ENCODE results near the gene SOS1.

SOS1 gene

DNA sequence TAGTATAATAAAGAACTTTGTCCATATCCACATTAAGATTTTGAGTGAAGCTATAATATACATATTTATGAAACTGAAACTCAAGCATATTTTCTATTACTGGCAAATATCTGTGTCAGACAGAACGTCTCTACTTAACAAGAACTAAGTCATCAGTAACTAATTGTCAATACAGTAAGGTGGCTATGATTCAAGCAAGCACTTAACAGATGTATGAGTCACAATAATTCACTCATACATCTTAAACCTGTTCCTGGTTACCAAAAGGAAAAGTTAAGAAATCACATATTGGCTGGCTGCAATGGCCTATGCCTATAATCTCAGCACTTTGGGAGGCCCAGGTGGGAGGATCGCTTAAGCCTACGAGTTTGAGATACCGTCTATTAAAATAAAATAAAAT lies 96.0 kb downstream of the SOS1 start:
- peak; percentile 26 for DNase-seq

DNA sequence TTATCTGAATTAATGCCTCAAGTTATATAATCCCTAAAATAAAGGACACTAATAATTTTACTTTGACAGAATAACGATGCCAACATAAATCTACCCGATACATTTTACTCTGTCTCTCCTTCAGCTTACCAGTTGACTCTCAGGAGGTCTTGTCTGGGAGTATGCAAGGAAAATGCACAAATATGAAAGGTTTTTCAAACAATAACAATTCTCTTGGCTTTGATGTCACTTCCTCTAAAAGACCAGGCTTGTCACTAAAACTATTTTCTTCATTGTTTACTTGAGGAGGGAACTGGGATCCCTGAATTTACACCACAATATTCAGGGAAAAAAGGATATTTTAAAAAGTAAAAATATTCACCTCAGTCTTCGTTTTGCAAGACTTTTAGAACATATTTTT lies 97.2 kb downstream of the SOS1 start:
- no peak for DNase-seq

DNA sequence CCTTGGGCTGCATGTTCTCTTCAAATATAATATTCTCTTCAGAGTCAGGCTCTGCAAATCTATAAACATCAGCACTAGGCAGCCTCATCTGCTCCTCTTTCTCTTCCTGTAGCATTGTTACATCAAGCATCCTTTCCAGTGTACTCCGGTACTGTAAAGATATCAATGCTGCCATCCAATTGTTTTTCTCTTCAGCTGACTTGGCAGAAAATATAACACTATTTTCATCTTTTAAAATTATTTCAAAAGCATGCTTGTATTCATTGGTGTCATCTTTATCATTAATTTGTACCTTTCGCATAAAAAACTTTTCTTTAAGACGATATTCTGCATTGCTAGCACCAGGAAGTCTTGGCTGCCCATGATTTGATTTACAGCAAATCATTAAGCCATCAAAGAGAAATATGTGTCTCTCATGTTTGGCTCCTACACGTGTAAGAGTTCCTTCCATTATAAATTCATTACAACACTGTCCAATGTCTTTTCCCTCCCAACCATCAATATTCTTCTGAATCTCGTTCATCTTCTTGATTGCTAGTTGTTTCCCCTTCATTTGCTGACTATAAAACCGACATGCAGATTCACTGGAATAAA lies 98.1 kb downstream of the SOS1 start:
- DNase-seq: no peak

DNA sequence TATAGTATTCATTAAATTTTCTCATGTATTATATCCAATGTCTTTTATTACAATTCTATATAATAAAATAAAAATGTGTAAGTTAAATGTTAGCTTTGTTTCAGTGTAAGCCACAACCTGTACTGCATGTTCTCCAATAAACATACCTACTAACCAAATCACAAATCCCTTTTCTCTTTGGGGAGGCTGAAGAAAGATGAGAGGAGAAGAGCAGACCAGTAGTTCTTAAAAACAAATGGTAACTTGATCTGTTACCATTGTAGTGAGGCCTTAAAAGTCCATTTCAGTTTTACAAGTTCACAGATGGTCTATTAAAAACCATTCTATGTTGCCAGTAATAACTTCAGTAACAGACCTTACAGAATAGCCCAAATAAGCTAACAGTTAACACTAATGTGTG lies 100.5 kb downstream of the SOS1 start:
- no peak for DNase-seq

DNA sequence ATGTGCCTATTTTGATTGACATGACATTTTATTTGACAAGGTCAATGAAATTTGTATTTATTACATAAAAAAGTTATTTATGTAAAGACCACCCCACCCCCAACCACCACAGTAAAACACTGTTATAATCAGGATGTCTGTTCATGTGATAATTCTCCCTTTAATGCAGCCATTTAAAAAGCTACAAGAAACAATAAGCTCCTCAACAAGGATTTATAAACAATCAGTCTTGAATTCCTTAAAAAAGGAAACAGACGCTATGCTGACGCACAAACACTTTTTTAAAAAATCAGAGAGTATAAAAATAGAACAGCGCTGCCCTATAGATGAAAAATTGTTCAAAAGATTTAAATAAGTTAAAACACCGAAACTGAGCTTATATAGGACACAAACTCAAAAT lies 102.2 kb downstream of the SOS1 start:
- no peak for DNase-seq

DNA sequence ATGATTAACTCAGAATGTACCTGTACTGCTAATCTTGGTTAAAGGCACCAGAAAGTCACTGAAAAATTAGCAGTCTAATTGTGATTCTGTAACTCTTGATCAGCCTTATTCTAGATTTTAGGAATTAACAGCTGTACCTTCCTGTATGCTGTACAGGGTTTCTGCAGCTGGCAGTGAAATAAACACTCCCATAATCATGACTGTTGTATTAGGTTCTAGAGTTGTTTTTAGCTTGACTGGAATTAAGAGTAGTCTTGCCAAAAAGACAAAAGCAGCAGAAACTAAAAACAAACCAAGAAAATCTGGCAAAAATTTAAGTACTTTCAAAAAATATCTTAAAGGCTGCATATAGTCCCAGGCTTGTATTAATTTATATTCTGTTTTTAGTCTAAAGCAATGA lies 103.5 kb downstream of the SOS1 start:
- DNase-seq: no peak

DNA sequence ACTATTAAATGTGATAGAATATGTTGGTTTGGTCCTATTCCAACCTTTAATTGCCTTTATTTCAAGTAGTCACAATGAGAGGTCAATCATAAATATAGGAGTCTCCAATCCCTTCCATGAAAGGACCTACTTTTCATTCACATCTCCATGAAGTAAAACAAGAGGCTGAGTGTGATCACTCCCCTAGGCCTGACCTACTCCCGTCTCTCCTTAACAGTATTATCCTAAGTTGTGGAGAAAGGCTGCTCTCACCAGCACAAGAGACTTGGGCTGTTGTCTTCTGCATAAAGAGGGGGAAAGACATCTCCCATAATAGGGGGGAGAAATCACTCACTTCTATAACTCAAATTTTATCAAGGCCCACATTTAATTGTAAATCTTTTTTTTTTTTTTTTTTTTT lies 105.4 kb downstream of the SOS1 start:
- DNase-seq: no peak

DNA sequence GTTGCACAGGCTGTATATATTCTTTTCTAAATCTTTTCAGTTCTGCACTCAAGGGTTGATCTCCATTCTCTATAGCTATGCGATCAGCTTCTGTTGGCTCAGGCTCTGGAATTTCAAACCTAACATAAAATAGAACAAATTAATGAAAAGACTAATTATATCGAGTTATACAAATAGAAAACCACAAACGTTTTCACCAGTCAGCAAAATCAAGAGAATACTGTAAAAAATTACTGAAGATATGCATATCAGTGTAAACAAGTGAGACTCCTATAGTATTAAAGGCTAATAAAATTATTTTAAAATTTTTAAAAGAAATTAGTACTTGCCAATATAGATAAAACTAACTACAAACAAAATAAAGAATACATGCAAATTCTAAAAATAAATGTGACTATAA lies 107.0 kb downstream of the SOS1 start:
- no peak for DNase-seq

DNA sequence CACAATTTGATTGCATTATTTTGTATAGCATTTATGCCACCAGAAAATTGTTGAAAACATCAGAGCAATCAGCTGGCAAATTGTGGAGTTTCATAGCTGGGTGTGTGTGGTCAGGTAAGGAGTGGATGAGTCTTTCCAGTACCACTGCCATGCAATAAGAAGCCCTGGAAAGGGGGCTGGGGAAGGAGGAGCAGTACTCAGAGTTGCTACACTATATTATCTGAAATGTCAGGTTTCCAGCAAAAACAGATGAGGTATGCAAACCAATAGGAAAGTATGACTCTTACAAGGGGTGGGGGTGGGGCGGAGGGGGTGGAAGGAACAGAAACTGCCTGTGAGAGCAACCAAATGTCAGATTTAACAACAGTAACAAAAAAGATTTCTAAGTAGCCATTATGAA lies 112.2 kb downstream of the SOS1 start:
- DNase-seq: peak; percentile 9

DNA sequence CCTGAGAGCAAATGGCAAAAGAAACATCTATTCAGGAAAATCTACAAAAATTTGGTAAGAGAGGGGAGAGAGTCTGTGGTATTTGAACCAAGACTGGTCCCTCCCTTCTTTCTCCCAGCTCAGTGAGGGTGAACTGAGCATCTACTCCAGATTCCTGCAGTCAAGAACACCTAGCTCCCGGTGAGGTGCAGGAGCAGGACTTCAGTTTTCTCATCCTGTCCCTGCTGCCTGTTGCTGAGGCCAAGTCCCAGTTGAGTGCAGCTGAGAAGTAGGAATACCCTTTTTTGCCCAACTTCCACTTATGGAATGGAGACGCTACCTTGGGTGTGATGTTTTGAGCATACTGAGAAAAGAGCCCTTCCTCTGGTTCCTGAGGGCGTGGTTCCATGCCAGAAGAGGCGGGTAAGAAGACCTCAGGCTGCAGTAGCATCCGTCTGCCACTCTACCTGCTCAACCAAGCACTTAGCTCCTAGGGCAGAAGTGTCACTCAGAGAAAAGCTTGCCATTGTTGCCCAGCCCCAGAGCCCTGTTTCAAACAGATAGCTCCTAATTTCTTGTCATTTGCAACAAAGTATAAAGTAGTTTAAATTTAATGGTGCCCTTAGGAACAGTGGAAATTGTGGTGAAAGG lies 112.9 kb downstream of the SOS1 start:
- no peak for DNase-seq

DNA sequence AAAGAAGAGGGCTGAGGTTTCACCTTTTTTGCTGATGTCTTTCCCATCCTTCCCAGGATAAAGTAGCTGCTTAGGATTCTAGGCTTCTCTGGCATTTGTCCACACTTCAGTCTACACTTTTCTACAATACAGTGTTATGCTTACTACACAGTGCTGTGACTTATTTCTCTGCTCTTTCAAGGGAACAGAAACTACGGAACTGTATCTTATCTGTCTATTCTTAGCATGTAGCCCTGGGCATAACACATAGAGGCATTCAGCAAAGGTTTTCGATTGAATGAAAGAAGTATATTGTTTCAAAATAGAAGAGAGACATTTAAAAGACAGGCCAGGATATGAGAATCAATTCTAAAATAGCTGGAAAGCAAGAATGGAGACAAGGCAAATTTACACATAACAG lies 120.3 kb downstream of the SOS1 start:
- DNase-seq: no peak

DNA sequence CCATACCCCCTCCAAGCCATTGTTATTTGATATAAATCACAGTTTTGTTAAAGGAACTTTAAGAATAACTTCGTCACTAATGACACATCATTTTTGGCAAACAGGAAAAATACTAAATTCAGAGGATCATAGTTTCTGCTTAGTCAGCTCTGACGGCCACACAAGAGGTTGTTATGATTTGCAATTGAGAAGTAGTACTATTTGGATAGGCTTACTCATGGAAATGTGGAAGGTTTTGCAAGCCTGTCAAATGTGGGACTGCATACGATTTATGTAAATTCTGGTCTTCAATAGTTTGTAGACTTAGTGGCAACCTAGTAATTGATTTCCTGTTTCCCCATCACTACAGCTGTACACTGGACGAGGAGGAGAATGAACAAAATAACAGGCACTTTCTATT lies 123.1 kb downstream of the SOS1 start:
- peak; percentile 94 for DNase-seq

DNA sequence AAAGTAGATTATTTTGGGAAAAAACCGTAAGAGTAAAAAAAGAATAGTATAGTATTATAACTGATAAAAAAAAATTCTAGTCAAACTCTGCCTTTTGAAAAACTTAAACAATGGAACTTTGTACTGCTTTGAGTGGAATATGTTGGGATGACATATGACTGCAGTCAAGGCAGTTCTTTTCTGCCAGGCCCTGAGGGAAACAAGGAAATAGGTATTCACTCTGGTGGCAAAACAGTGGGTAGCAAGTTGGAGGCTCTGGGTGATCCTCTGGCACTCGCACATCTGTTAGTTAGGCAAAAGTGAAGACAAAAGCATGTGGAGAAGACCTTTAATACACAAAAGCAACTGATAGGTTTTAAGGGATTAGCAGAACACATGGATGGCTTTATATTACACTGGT lies 129.0 kb downstream of the SOS1 start:
- no peak for DNase-seq

DNA sequence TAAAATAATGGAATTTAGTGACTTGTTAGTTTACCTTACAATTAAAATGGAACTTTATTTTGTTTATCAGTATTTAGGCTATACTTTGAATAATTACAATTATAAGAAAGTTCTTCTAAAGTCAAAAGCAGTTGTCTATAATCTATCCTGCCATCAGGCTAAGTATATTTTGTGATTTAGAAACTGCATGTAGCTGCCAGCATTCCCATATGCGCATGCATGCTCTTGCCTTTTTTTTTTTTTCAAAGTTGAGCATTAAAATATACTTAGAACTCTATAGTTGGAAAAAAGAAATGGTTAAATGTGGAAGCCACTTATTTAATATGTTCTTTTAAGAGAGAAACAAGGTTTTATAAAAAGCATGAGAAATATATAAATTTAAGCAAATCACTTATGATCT lies 132.1 kb downstream of the SOS1 start:
- no peak for DNase-seq

DNA sequence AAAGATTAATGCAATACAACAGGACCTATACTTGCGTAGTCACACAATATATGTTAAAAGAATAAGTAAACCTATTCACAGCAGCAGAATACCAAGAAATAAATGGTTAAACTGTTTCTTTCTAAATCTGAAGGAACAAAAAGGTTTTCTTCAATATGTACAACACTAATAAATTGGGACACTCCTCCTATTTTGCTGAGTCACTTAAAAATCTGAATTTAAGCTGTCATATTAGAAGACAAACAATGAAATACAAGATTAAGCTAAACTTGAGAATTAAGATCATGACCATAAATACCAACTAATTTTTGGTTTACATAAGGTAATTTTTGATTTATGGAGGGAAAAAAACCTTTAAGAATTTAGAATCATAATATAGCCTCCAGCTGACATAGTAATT lies 138.4 kb downstream of the SOS1 start:
- DNase-seq: no peak

DNA sequence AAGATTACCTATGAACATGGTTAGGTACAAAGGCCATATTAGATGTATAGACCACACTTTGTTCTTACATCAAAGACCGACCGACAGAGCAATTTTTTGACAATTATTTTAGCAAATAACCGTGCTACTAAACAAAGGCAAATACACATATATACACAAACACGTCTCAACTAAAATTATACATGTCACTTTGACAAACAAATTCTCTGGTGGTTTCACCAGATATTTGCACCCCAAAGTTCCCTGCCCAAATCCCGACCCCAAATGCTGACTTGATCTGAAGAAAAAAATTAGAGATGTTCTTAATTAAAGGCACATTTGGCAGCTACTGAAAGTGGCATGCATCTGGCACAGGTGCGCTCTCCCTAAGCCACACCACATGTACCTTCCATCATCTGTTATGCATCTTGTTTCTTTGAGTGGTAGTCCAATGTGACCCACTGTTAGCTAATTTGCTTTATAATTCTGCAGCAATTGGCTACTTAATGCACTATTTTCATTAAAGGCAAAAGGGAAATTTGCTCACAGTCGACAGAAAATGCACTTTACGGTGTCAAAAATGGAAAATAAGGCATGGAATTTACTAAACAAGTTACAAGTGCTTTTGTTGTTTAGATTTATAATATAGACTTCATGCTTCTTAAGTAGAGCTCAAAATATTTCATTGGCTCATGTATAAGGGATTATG lies 139.0 kb downstream of the SOS1 start:
- no peak for DNase-seq

DNA sequence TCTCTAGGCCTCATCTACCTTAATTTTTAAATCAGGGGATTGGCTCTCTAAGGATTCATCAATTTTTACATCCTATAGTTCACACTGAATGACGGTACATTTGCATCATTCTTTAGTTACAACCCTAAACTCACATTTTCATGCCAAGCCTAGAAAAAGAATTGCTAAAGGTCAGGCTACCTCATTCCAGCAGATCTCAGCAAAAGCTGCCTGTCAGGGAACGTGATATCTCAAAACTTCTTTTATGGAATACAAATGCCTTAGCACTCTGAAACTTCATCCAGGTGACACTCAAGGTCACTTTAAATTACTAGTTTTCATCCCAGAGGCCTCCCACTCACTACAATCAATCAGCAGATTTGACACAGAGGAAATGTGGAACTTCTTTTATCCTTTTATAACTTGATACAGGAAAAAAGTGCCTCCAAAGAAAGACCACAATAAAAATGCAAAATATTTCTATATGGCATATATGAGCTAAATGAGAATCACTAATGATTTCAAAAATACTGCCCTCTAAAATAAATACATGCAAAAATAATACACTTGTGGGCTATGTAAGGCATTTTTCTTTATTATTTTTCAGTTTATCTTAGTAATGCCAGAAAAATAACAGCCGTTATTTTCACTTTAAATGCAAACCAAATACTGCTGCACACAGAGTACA lies 139.7 kb downstream of the SOS1 start:
- no peak for DNase-seq

DNA sequence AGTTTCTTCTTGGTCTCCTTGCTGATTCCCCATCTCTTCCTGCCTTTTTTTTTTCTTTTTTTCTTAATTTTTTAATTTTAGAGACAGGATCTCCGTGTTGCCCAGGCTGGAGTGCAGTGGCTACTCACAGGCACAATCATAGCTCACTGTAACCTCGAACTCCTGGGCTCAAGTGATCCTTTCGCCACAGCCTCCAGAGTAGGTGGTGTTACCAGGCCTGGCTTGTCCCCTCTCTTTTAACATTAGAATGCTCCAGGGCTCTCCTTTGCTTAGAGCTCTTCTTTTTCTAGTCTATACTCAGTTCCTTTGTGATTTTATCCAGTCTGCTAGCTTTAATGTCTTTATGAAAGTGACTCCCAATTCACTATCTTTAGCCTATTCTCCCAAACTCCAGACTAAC lies 141.9 kb downstream of the SOS1 start:
- no peak for DNase-seq

DNA sequence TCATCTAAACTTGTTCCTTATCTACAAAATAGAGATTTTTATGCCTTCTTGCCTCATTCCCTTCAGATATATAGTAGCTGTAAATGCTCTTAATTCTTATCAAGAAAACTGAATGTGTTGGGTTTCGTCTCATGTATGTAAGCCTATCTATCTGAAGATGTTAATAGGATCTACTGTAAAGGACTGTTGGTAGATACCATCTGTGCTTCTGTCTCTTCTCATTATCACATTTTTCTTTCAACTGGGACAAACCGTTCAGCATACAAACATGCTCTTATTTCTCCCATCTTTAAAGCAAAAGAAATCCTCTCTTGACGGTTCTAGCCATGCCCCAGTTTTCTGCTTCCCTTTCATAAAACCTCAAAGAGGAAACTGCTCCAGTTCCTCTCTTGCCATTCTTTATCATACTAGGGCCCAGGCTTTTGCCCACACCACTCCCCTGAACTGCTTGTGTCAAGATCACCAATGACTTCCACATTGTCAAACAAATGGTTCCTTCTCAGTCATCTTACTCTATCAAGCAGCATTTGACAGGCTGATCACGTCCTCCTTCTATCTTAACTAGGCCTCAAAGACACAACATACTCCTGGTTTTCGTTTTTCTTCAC lies 142.5 kb downstream of the SOS1 start:
- DNase-seq: no peak

DNA sequence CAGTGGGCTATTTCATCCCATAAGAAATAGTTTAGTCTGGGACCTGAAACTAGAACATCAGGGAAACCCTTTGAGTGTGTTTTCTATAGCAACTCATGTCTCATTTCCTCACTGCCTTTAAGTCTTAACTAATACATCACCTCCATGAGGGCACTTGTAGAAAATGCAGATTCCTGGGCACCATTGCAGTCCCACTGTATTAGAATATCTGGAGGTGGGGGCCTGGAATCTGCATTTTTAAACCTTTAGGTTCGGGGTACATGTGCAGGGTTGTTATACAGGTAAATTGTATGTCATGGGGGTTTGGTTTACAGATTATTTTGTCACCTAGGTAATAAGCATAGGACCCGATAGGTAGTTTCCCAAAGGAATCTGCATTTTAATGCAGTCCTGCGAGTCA lies 143.8 kb downstream of the SOS1 start:
- DNase-seq: no peak

DNA sequence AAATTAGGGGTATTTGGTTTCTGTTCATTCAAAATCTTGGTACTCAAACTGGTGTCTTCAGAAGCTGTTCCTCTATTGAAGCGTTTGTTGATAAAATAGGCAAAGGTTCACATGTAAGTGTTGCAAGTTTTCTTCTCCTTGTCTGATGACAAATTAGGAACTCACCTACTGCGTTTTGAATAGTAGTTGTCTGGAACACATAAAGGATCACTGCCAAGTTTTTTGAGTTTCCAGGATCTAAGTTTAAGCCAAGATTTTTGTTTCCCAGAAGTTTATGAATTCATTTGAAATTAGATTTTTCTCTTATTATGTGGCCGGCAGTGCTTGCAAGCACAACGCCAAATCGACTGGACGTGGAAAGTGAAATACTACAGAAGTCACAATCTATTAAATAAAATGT lies 145.8 kb downstream of the SOS1 start:
- no peak for DNase-seq

DNA sequence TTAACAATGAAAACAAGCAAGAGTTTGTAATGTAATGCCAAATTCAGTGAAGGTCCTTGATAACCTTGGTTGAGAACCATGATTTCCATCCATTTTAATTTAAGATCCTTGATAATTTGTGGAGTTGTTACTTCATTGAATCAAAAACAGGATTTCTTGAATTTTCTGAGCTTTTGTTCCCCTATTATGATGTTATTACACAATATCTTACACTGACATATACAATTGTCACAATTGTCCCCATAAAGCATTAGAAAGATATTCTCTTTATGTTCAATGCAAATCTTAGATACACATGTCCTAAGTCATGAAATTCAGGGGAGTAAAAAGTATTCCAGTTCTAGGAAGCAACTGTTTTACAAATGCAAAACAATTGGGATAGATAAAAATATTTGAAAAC lies 147.6 kb downstream of the SOS1 start:
- DNase-seq: no peak

DNA sequence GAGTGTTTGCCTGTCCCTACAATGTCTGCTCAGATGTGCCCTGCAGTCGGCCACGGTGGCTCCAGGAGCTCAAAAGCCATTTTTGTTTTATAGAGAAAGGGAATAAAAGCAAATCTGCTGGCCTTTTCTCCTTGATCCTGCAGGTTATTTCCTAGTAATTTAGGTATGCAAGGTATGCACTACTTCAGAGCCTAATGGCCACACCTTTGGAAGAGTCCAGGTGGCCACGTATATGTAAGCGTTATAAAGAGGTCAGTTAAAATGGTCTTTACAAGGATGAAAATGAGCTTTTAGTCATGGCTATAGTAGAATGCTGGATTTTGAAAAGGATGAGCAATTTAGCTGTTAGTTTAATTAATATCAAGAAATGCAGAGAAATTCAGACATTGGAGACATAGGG lies 149.5 kb downstream of the SOS1 start:
- DNase-seq: no peak

DNA sequence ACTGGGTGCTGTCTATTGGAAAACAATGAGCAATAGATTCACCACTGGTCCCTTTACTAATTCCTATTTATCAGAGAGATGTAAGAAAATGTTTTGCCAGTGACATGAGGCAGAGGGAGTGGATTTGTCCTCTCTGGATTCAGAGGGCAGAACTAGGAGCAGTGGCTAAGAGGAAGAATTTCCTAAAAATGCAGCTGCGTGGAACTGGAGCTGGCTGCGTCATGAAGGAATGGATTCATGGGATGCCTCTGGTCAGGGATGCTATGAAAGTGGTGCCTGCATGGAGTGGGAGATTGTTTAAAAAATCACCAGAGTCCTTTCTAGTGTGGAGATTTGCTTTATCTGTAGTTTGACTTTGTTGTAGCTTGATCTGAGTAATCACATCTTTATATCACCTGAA lies 152.8 kb downstream of the SOS1 start:
- DNase-seq: no peak
